HepG2 (cell line): ENCODE measurements around the gene TSPAN31. TPM values are rescaled to one million over a fixed set of nuclear protein-coding genes. Genes with fewer than 3 reads are reported as not detected.

ENCODE experiments used
- AHR ChIP-seq: IDR thresholded peaks from 2 replicates; pipeline ENCODE4 v1.6.1; 2018; ENCODE audit warnings: missing genetic modification reagents, missing compliant biosample characterization
- DRAP1 ChIP-seq: IDR thresholded peaks from 2 replicates; pipeline ENCODE4 v1.6.1; 2016; ENCODE audit warnings: missing genetic modification reagents, missing compliant biosample characterization
- E2F1 ChIP-seq: sonication (generic); formaldehyde crosslinking; IDR thresholded peaks from 2 replicates; pipeline ENCODE4 v1.5.0; 2020; ENCODE audit warnings: missing genetic modification reagents
- FOXP4 ChIP-seq: sonication (generic); formaldehyde crosslinking; IDR thresholded peaks from 2 replicates; pipeline ENCODE4 v1.4.0; 2020; ENCODE audit warnings: missing genetic modification reagents
- IRF1 ChIP-seq: sonication (generic); formaldehyde crosslinking; IDR thresholded peaks from 2 replicates; pipeline ENCODE4 v1.4.0; 2020; ENCODE audit warnings: low read depth, mild to moderate bottlenecking, missing genetic modification reagents
- KDM1A ChIP-seq: IDR thresholded peaks from 2 replicates; pipeline ENCODE4 v1.6.1; 2016; ENCODE audit warnings: missing compliant biosample characterization
- KLF15 ChIP-seq: sonication (generic); formaldehyde crosslinking; IDR thresholded peaks from 2 replicates; pipeline ENCODE4 v1.8.1; 2023; ENCODE audit warnings: borderline replicate concordance, mild to moderate bottlenecking, inconsistent platforms, missing genetic modification reagents, mixed read lengths
- MED13 ChIP-seq: sonication (generic); formaldehyde crosslinking; IDR thresholded peaks from 2 replicates; pipeline ENCODE4 v1.5.0; 2020; ENCODE audit warnings: missing genetic modification reagents
- MYC ChIP-seq: sonication (generic); formaldehyde crosslinking; IDR thresholded peaks from 2 replicates; pipeline ENCODE4 v1.9.0; 2021; ENCODE audit warnings: missing genetic modification reagents, borderline replicate concordance
- MZF1 ChIP-seq: sonication (generic); formaldehyde crosslinking; IDR thresholded peaks from 2 replicates; pipeline ENCODE4 v1.8.1; 2023; ENCODE audit warnings: mild to moderate bottlenecking, missing genetic modification reagents, borderline replicate concordance
- RAD21 ChIP-seq: fragments of 450-650 bp; formaldehyde crosslinking; IDR thresholded peaks from 2 replicates; pipeline ENCODE4 v1.5.0; 2020; ENCODE audit warnings: mild to moderate bottlenecking
- RBFOX2 ChIP-seq: fragments of 200-400 bp; formaldehyde crosslinking; IDR thresholded peaks from 2 replicates; pipeline ENCODE4 v1.6.1; 2017; ENCODE audit warnings: low read depth, mild to moderate bottlenecking, low read length
- TSC22D2 ChIP-seq: sonication (generic); formaldehyde crosslinking; IDR thresholded peaks from 2 replicates; pipeline ENCODE4 v1.5.1; 2020; ENCODE audit warnings: missing genetic modification reagents, mild to moderate bottlenecking, borderline replicate concordance
- YEATS4 ChIP-seq: sonication (generic); formaldehyde crosslinking; IDR thresholded peaks from 2 replicates; pipeline ENCODE4 v1.4.0; 2020; ENCODE audit warnings: missing genetic modification reagents, borderline replicate concordance
- ZFP36 ChIP-seq: fragments of 150-350 bp; IDR thresholded peaks from 2 replicates; pipeline ENCODE4 v1.6.1; 2018; ENCODE audit warnings: borderline replicate concordance, low read length, low read depth; ENCODE audit not compliant: partially characterized antibody
- ZNF124 ChIP-seq: sonication (generic); formaldehyde crosslinking; IDR thresholded peaks from 2 replicates; pipeline ENCODE4 v1.4.0; 2020; ENCODE audit warnings: missing genetic modification reagents
- ZNF382 ChIP-seq: sonication (generic); formaldehyde crosslinking; IDR thresholded peaks from 2 replicates; pipeline ENCODE4 v1.5.0; 2020; ENCODE audit warnings: missing genetic modification reagents, mild to moderate bottlenecking, borderline replicate concordance
- ZNF530 ChIP-seq: sonication (generic); formaldehyde crosslinking; IDR thresholded peaks from 2 replicates; pipeline ENCODE4 v1.5.0; 2020; ENCODE audit warnings: low read depth, mild to moderate bottlenecking, missing genetic modification reagents
- ZNF547 ChIP-seq: sonication (generic); formaldehyde crosslinking; IDR thresholded peaks from 2 replicates; pipeline ENCODE4 v1.5.1; 2020; ENCODE audit warnings: mild to moderate bottlenecking, missing genetic modification reagents
- ZNF558 ChIP-seq: sonication (generic); formaldehyde crosslinking; IDR thresholded peaks from 2 replicates; pipeline ENCODE4 v1.9.0; 2022; ENCODE audit warnings: mild to moderate bottlenecking, missing genetic modification reagents, borderline replicate concordance
- ZNF569 ChIP-seq: sonication (generic); formaldehyde crosslinking; IDR thresholded peaks from 2 replicates; pipeline ENCODE4 v1.5.0; 2020; ENCODE audit warnings: mild to moderate bottlenecking, missing genetic modification reagents, moderate library complexity, borderline replicate concordance
- ZNF878 ChIP-seq: sonication (generic); formaldehyde crosslinking; IDR thresholded peaks from 2 replicates; pipeline ENCODE4 v1.8.1; 2023; ENCODE audit warnings: mild to moderate bottlenecking, missing genetic modification reagents, moderate library complexity
- ZSCAN25 ChIP-seq: sonication (generic); formaldehyde crosslinking; IDR thresholded peaks from 2 replicates; pipeline ENCODE4 v1.8.0; 2022; ENCODE audit warnings: mild to moderate bottlenecking, missing genetic modification reagents
- polyA plus RNA-seq, 8 experiments: library from polyadenylated mRNA; depleted of rRNA in 3 of 8; stranded (reverse) in 7 of 8; unstranded in 1 of 8; fragments of >200 nt; fragmentation: Illumina TruSeq in 4 of 8; extraction: Trizol in 4 of 8; gene quantifications; 2 replicates each; pipeline versions ENCODE4 v1.2.1 to v1.2.3, GENCODE V29; 2011 to 2016; ENCODE audit warnings: low read depth in 4 of 8, missing spikeins in 1 of 8, mixed read lengths in 1 of 8; ENCODE audit not compliant: insufficient read depth in 1 of 8
- total RNA-seq, 5 experiments: library from RNA; depleted of rRNA; stranded (reverse); fragments of >200 nt; fragmentation: Illumina TruSeq; extraction: Trizol; gene quantifications; 2 replicates each; pipeline ENCODE4 v1.2.3, GENCODE V29; 2016; ENCODE audit warnings: low read depth in 1 of 5

The TSPAN31 gene
- total and polyA plus RNA-seq, 2 of the 13 experiments (the other 11 are each of a cell fraction or from before 2014, with no cell fraction given): 10.4 to 24.6 TPM

GRCh38 chr12:57772429-57773322 is 27.8 kb downstream of the TSPAN31 start, which contains the start of gene EEF1AKMT3 (continued):
- TF ChIP-seq E2F1 (CRISPR knock-in tag) (0 out of 2 replicates have a peak, but pooled peaks have one; percentile 15), ZNF530 (CRISPR knock-in tag) (peak; percentile 71; the same call in 1 of the 2 replicates), IRF1 (CRISPR knock-in tag) (no peak), ZSCAN25 (CRISPR knock-in tag) (0 out of 2 replicates have a peak, but pooled peaks have one; percentile 20), MZF1 (CRISPR knock-in tag) (0 out of 2 replicates have a peak, but pooled peaks have one; percentile 91), ZNF569 (CRISPR knock-in tag) (peak; percentile 17; the same call in 1 of the 2 replicates), RAD21 (CRISPR knock-in tag) (0 out of 2 replicates have a peak, but pooled peaks have one; percentile 18), DRAP1 (CRISPR knock-in tag) (0 out of 2 replicates have a peak, but pooled peaks have one; percentile 4), MYC (CRISPR knock-in tag) (peak; percentile 30; the same call in 1 of the 2 replicates), ZNF547 (peak; percentile 75; the same call in 1 of the 2 replicates), ZNF558 (CRISPR knock-in tag) (peak; percentile 41; the same call in 1 of the 2 replicates), MED13 (peak; percentile 34; the same call in 1 of the 2 replicates), YEATS4 (CRISPR knock-in tag) (peak; percentile 61), ZNF124 (CRISPR knock-in tag) (0 out of 2 replicates have a peak, but pooled peaks have one; percentile 43), RBFOX2 (peak; percentile 69), KLF15 (CRISPR knock-in tag) (0 out of 2 replicates have a peak, but pooled peaks have one; percentile 48), FOXP4 (CRISPR knock-in tag) (0 out of 2 replicates have a peak, but pooled peaks have one; percentile 13), ZFP36 (no peak), ZNF382 (CRISPR knock-in tag) (no peak), ZNF878 (CRISPR knock-in tag) (no peak), TSC22D2 (CRISPR knock-in tag) (no peak), KDM1A (no peak), AHR (0 out of 2 replicates have a peak, but pooled peaks have one; percentile 8)
